AG04449 (cell line): ENCODE results near the gene IL22.

Source experiments
- CTCF ChIA-PET: fragments of 350-600 bp; formaldehyde crosslinking; extraction: SDS; loops from one replicate; lab custom pipeline; 2021; ENCODE audit warnings: antibody characterized with exemption; lab: Yijun Ruan, JAX
- POLR2A ChIA-PET: fragments of 400-600, 350-600 bp; formaldehyde crosslinking; extraction: SDS; loops from one replicate; lab custom pipeline; 2020; ENCODE audit warnings: antibody characterized with exemption, inconsistent platforms; lab: Yijun Ruan, JAX
- DNase-seq: peaks from one replicate; pipeline ENCODE4 v3.0.0-alpha.2; 2010; ENCODE audit warnings: low read depth, low spot score
- H3K4me3 ChIP-seq: 2 replicates; pipeline ENCODE4 v1.5.1; 2011; ENCODE audit warnings: low read depth, mild to moderate bottlenecking, control low read depth, low read length
- TF ChIP-seq, protein P1 (sequence below): IDR thresholded peaks from one replicate; pipeline ENCODE4 v1.5.1; 2011; ENCODE audit warnings: mild to moderate bottlenecking, moderate library complexity, low read length, control low read depth, inconsistent platforms; ENCODE audit not compliant: insufficient read depth; ENCODE audit errors: missing control alignments

Gene IL22, protein sequence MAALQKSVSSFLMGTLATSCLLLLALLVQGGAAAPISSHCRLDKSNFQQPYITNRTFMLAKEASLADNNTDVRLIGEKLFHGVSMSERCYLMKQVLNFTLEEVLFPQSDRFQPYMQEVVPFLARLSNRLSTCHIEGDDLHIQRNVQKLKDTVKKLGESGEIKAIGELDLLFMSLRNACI

DNA sequence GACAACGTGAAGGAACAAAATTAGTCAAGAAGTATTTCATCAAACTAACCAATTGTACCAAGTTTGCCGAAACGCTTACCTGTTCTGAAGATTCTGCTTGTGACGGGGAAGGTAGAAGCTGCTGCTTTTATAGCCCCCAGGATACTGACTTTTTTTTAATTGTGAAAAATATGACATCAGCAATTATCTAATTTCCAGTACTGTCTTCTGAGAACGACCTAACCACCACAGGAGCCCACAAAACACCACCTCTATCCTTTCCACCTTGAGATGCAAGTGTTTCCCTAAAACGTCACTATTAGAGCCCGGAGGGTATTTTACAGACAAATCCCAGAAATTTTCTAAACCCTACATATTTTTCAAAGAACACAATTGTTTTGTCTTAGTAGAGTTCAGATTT lies at the start of gene IL22:
Gene IL22, minus strand, starts transcription at position 101 of the 400 bp plus-strand sequence. CDS start 156 bp downstream, outside the sequence.
- ChIA-PET POLR2A (no interaction called here), CTCF (interaction anchor here (0.9 to 1.3 kb wide), 2 partner anchors 17 to 63 kb away, joined by 3 to 4 read pairs; no protein-coding TSS in a partner anchor)
- TF ChIP-seq, protein P1, sequence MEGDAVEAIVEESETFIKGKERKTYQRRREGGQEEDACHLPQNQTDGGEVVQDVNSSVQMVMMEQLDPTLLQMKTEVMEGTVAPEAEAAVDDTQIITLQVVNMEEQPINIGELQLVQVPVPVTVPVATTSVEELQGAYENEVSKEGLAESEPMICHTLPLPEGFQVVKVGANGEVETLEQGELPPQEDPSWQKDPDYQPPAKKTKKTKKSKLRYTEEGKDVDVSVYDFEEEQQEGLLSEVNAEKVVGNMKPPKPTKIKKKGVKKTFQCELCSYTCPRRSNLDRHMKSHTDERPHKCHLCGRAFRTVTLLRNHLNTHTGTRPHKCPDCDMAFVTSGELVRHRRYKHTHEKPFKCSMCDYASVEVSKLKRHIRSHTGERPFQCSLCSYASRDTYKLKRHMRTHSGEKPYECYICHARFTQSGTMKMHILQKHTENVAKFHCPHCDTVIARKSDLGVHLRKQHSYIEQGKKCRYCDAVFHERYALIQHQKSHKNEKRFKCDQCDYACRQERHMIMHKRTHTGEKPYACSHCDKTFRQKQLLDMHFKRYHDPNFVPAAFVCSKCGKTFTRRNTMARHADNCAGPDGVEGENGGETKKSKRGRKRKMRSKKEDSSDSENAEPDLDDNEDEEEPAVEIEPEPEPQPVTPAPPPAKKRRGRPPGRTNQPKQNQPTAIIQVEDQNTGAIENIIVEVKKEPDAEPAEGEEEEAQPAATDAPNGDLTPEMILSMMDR, result no peak
- no peak for DNase-seq
- no peak within 1 kb of the TSS for H3K4me3 ChIP-seq

DNA sequence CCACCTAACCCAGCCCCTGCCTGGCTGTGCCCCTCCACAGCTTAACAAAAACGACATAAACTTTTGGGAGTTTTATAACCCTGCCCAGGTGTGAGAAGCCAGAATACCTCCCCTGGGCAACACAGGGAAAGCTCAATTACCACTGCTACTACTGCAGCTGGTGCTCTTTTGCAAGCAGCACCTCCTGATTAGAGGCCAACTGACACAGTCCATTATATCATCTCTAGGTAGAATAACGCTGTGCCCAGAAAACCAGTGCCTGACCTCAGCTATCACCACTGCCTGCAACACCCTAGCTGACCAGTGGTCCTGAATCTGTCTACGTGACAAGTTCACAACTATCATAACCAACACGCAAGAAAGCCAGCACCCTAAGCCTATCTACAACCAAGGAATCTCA lies 44.5 kb upstream of the IL22 start:
- POLR2A ChIA-PET, result no interaction called here
- TF ChIP-seq, protein P1, result no peak
- no peak for DNase-seq
- CTCF ChIA-PET, result interaction anchor here (3.4 kb wide), 1 partner anchor 19 kb away, joined by 16 read pairs; no protein-coding TSS in a partner anchor
- no peak overlapping the region for H3K4me3 ChIP-seq

DNA sequence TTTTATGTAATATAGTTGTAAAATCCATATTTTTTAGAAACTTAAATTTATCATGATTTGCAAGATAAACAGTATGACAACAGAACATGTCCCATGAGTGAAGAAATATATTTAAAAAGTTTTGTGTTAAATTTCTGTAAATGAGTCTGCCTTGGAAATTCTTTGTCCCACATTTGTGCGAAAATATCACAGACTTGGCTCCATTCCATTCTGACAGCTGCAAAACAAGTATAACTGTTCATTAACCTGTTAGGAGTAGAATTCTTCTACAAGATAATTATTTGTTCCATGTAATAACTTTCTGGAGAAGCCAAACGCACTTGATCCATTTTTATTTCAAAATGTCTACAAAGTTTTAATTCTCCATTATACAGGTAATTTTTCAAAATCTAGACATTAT lies 40.8 kb upstream of the IL22 start:
- TF ChIP-seq, protein P1, result no peak
- no peak overlapping the region for H3K4me3 ChIP-seq
- POLR2A ChIA-PET, result no interaction called here
- DNase-seq, result no peak
- CTCF ChIA-PET, result interaction anchor here (1.8 kb wide), 1 partner anchor 71 kb away, joined by 6 read pairs; no protein-coding TSS in a partner anchor

DNA sequence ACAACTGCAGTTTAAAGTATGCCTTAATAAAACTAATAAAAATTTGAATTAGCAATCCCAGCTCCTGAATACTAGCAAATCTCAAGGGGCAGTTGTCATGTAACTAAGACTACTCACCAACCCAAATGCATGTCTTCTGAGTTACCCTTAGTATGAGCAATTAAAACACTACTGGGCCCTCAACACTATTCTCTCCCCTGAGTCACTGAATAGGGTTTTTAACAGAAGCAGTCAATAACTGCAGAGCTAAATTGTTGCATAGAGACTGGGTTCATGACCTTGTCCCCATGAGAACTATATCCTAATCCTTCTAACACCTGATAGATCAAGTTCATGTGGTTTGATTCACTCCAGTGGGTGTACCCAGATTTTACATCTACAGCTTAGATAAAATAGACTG lies 39.9 kb upstream of the IL22 start:
- TF ChIP-seq, protein P1, result no peak
- H3K4me3 ChIP-seq, result no peak overlapping the region
- CTCF ChIA-PET, result interaction anchor here (0.8 to 1.6 kb wide), 3 partner anchors 22 to 70 kb away, joined by 3 to 4 read pairs (median 3); no protein-coding TSS in a partner anchor
- DNase-seq, result no peak
- POLR2A ChIA-PET, result no interaction called here

DNA sequence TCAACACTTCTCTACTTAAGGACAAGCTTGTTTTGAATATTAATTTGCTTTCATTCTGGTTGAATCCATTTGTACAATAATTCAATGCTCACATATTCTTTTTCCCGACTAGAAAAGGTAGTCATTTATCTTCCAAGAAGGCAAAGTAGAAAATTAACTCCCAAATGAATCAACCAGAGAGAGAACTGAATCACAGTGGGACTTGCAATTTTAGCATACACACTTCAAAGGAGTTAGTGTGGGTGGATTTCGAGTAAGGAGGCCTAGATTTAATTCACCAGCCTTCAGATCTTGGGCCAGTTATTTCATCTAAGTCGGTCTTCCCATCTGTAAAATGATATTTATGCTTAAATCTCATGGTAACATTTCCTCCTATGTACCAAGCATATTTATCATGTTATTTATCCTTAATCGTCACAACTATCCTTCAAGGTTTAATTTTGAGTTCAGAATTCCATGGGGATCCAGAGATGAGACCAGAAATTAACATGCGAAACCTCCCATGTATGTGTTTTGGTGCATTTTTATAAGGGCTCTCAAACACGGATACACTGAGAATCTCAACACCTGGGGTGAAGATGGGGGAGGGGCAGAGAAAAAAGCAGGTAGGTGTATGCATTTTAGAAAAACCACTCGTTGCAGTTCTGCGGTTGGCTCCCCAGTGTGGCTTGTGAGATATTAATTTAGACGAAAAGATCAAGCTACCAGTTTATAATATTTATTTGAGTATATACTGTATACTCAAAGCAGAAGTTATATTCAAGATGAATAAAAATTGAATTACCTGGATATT lies 38.9 kb upstream of the IL22 start:
- POLR2A ChIA-PET, result no interaction called here
- TF ChIP-seq, protein P1, result no peak
- no peak for DNase-seq
- CTCF ChIA-PET, result interaction anchor here (0.8 to 1.7 kb wide), 4 partner anchors 14 to 69 kb away, joined by 3 to 4 read pairs (median 4); no protein-coding TSS in a partner anchor
- H3K4me3 ChIP-seq, result no peak overlapping the region
